Fibroblast of lung (primary cell): Measurements from ENCODE around the gene SPTBN2. TPM values are rescaled to one million over a fixed set of nuclear protein-coding genes. Genes with fewer than 3 reads are reported as not detected.

Source experiments
- DNase-seq, 2 donors: peaks; one replicate each; pipeline versions ENCODE4 v3.0.0 to v3.0.0-alpha.2; 2010; ENCODE audit warnings: low read depth in 2 of 2
- H2AFZ ChIP-seq: 2 replicates; pipeline ENCODE4 v1.5.1; 2012; ENCODE audit warnings: low read length, control low read depth, inconsistent platforms
- H3K27ac ChIP-seq: 2 replicates; pipeline ENCODE4 v1.5.1; 2011; ENCODE audit warnings: low read length, control low read depth; ENCODE audit not compliant: insufficient read depth
- H3K27me3 ChIP-seq: 2 replicates; pipeline ENCODE4 v1.5.1; 2011; ENCODE audit warnings: mild to moderate bottlenecking, low read length; ENCODE audit not compliant: control insufficient read depth, insufficient read depth
- H3K36me3 ChIP-seq: 2 replicates; pipeline ENCODE4 v1.5.1; 2011; ENCODE audit warnings: low read length; ENCODE audit not compliant: control insufficient read depth, insufficient read depth
- H3K4me1 ChIP-seq: 2 replicates; pipeline ENCODE4 v1.5.1; 2011; ENCODE audit warnings: low read length; ENCODE audit not compliant: control insufficient read depth, insufficient read depth; ENCODE audit errors: extremely low read depth
- H3K4me2 ChIP-seq: 2 replicates; pipeline ENCODE4 v1.5.1; 2011; ENCODE audit warnings: low read length, control low read depth; ENCODE audit not compliant: insufficient read depth; ENCODE audit errors: extremely low read depth
- H3K4me3 ChIP-seq, 4 experiments: fragments of 200-600 bp in 1 of 4; sonication (generic) in 1 of 4; replicated peaks in 1 of 4; 2 replicates each; pipeline ENCODE4 v1.5.1; 2011 to 2016; ENCODE audit warnings: low read length in 4 of 4, low read depth in 3 of 4, mild to moderate bottlenecking in 3 of 4, control low read depth in 2 of 4, inconsistent platforms in 1 of 4, mixed read lengths in 1 of 4; ENCODE audit not compliant: insufficient read depth in 1 of 4; ENCODE audit errors: control extremely low read depth in 1 of 4
- H3K79me2 ChIP-seq: 2 replicates; pipeline ENCODE4 v1.5.1; 2012; ENCODE audit warnings: mild to moderate bottlenecking, low read length, inconsistent platforms; ENCODE audit not compliant: control insufficient read depth, insufficient read depth
- H3K9ac ChIP-seq: 2 replicates; pipeline ENCODE4 v1.5.1; 2011; ENCODE audit warnings: mild to moderate bottlenecking, low read length, control low read depth; ENCODE audit not compliant: insufficient read depth
- H3K9me3 ChIP-seq: 2 replicates; pipeline ENCODE4 v1.5.1; 2012; ENCODE audit warnings: low read depth, low read length; ENCODE audit not compliant: control insufficient read depth, insufficient read depth
- H4K20me1 ChIP-seq: 2 replicates; pipeline ENCODE4 v1.5.1; 2011; ENCODE audit warnings: low read length; ENCODE audit not compliant: control insufficient read depth, insufficient read depth; ENCODE audit errors: extremely low read depth
- CTCF ChIP-seq, 2 donors: IDR thresholded peaks in 1 of 2; conservative IDR thresholded peaks in 1 of 2; 1 replicate in 1 of 2; 2 replicates in 1 of 2; pipeline ENCODE4 v1.5.1; 2011 to 2012; ENCODE audit warnings: low read length in 2 of 2, control low read depth in 1 of 2, inconsistent platforms in 1 of 2, low read depth in 1 of 2, mild to moderate bottlenecking in 1 of 2
- EZH2 ChIP-seq: IDR thresholded peaks from 2 replicates; pipeline ENCODE4 v1.5.1; 2012; ENCODE audit warnings: low read length, control low read depth, mild to moderate bottlenecking; ENCODE audit errors: missing control alignments
- polyA plus RNA-seq, 2 donors: library from polyadenylated mRNA; depleted of rRNA in 1 of 2; stranded (reverse) in 1 of 2; unstranded in 1 of 2; fragments of >200 nt; gene quantifications; 2 replicates each; pipeline ENCODE4 v1.2.1, GENCODE V29; 2011 to 2012; ENCODE audit warnings: missing spikeins in 1 of 2
- total RNA-seq: library from RNA; depleted of rRNA; stranded (reverse); fragments of >200 nt; gene quantifications from 2 replicates; pipeline ENCODE4 v1.2.1, GENCODE V29; 2014

Gene SPTBN2
- total and polyA plus RNA-seq, 2 donors (not counting 1 experiment from before 2014, with no cell fraction given): 0.09 to 0.99 TPM

GRCh38 chr11:66665369-66665768, 63.6 kb downstream of the SPTBN2 start:
- no peaks in the 10 kb centered on the region for H3K4me1 ChIP-seq
- no peak overlapping the region for H3K9ac ChIP-seq
- no peak overlapping the region for H3K27ac ChIP-seq
- no peak overlapping the region for H3K4me3 ChIP-seq
- TF ChIP-seq EZH2 (no peak), CTCF (conservative IDR thresholded peaks at IDR 0.05 in 1 of 2, IDR thresholded peaks at IDR 0.05 in 1 of 2; ENCODE audit: low read depth in 1 of 2, low read length in 2 of 2) (no peak)
- H3K4me2 ChIP-seq: no peak overlapping the region
- no peaks in the 10 kb centered on the region for H4K20me1 ChIP-seq
- no peak overlapping the region for H2AFZ ChIP-seq
- peaks cover 12% of the 10 kb centered on the region for H3K79me2 ChIP-seq
- no peak for DNase-seq
- H3K9me3 ChIP-seq: no peaks in the 10 kb centered on the region
- no peaks in the 10 kb centered on the region for H3K27me3 ChIP-seq
- H3K36me3 ChIP-seq: peaks cover 19% of the 10 kb centered on the region

- H3K27ac ChIP-seq: no peak overlapping the region
- no peaks in the 10 kb centered on the region for H4K20me1 ChIP-seq
- no peak overlapping the region for H3K4me2 ChIP-seq
- H3K79me2 ChIP-seq: peaks cover 8% of the 10 kb centered on the region
- peaks cover 15% of the 10 kb centered on the region for H3K36me3 ChIP-seq
- no peak overlapping the region for H3K9ac ChIP-seq
- DNase-seq: no peak
- no peaks in the 10 kb centered on the region for H3K27me3 ChIP-seq
- no peak overlapping the region for H2AFZ ChIP-seq
- no peak overlapping the region for H3K4me3 ChIP-seq
- H3K9me3 ChIP-seq: no peaks in the 10 kb centered on the region
- TF ChIP-seq EZH2 (no peak), CTCF (conservative IDR thresholded peaks at IDR 0.05 in 1 of 2, IDR thresholded peaks at IDR 0.05 in 1 of 2; ENCODE audit: low read depth in 1 of 2, low read length in 2 of 2) (no peak)
- no peaks in the 10 kb centered on the region for H3K4me1 ChIP-seq
Observed at GRCh38 chr11:66663741-66664296, 65.2 kb downstream of the SPTBN2 start.

GRCh38 chr11:66659763-66660162, 69.3 kb downstream of the SPTBN2 start:
- Histone ChIP-seq H3K36me3 (peaks cover 6% of the 10 kb centered on the region), H2AFZ (no peak overlapping the region), H4K20me1 (no peaks in the 10 kb centered on the region), H3K9me3 (no peaks in the 10 kb centered on the region), H3K27ac (no peak overlapping the region), H3K4me3 (no peak overlapping the region), H3K4me1 (no peaks in the 10 kb centered on the region), H3K9ac (no peak overlapping the region), H3K27me3 (no peaks in the 10 kb centered on the region), H3K4me2 (no peak overlapping the region), H3K79me2 (peaks cover 5% of the 10 kb centered on the region)
- no peak for DNase-seq
- TF ChIP-seq EZH2: no peak
- no peak for TF ChIP-seq CTCF (conservative IDR thresholded peaks at IDR 0.05 in 1 of 2, IDR thresholded peaks at IDR 0.05 in 1 of 2; ENCODE audit: low read depth in 1 of 2, low read length in 2 of 2)
